Activated CD8-positive, alpha-beta memory T cell treated with anti-CD3 and anti-CD28 coated beads for 48 hours (primary cell): Measurements from ENCODE around the gene NDST4.

Experiments
- DNase-seq, 3 experiments: peaks; one replicate each; pipeline ENCODE4 v3.0.0-alpha.2; 2020; ENCODE audit warnings: low read depth in 2 of 3, low spot score in 2 of 3

Gene NDST4

DNA sequence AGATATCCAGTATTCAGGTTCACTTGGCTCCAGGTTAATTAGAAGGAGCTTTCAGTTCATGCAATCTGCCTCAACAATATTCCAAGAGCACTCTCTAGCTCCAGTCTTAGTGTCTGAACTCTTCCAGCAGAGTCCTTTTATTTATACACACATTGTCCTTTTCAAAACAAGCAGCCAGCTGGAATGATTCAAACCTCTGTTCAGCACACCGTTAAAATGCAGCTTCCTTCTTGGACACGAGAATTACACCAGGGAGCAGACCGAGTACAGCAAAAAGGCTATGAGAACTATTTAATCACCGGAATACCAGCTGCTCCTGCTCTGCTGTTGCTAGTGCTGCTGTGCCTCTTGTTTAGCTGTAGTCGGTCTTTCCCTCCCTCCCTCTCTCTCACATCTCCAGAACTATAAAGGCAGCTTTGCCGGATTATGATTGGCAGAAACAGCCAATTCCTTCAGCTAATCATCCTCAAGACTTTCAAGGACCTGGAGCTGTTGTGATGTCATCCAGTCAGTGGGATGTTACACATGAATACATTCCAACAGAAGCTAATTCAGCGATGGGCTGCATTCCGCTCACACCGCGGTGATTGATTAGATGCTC lies at the start of gene NDST4:
Gene NDST4 (minus strand): TSS at position 115 of the 601 bp plus-strand sequence. CDS start 36,584 bp downstream, outside the sequence.
- DNase-seq = no peak

DNA sequence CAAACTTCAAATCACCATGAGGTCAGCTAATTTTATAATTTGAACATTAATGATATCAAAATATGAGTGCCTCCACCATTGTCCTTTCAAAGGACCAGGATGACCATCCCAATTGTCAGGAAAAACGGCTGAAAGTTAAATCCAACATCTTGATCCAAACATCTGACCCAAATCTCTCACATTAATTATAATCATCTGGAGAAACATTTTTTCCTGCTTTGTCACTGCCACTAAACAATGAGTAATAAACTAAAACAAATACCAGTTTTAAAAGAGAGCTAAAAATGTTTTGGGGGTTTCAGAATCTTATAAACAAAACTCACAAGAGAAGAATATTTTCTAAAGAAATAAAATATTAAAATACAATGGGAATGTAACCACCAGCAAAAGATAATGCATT lies 45.7 kb upstream of the NDST4 start:
- no peak for DNase-seq

GRCh38 chr4:115158296-115158695 lies 44.9 kb upstream of the NDST4 start:
- DNase-seq = no peak

- no peak for DNase-seq
Observed at GRCh38 chr4:115154826-115155225, 41.4 kb upstream of the NDST4 start.

DNA sequence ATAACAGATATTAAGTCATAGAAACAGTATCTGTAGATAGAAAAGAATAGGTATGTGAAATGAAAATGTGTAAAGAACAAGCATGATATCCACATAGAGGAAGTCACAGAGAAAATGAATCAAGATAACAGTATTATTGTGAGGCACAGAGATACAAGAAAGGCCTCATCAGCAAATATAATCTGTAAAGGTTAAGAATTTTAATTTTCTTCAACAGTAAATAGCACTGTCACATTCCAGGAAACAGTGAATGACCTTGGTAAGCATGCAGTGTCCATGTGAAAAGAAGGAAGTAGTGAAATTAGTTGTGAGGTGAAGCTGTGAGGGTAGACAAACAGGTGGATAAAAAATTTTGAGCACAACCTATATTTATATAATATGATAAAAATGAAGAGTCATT lies 39.5 kb upstream of the NDST4 start:
- no peak for DNase-seq

- DNase-seq = no peak
Observed at GRCh38 chr4:115152081-115152480, 38.7 kb upstream of the NDST4 start.

GRCh38 chr4:115149106-115149505 lies 35.7 kb upstream of the NDST4 start:
- DNase-seq = no peak

GRCh38 chr4:115145393-115146160 lies 32.2 kb upstream of the NDST4 start:
- DNase-seq = no peak

GRCh38 chr4:115128037-115128436 lies 14.6 kb upstream of the NDST4 start:
- DNase-seq = no peak

GRCh38 chr4:115126491-115126890 lies 13.1 kb upstream of the NDST4 start:
- DNase-seq = no peak

DNA sequence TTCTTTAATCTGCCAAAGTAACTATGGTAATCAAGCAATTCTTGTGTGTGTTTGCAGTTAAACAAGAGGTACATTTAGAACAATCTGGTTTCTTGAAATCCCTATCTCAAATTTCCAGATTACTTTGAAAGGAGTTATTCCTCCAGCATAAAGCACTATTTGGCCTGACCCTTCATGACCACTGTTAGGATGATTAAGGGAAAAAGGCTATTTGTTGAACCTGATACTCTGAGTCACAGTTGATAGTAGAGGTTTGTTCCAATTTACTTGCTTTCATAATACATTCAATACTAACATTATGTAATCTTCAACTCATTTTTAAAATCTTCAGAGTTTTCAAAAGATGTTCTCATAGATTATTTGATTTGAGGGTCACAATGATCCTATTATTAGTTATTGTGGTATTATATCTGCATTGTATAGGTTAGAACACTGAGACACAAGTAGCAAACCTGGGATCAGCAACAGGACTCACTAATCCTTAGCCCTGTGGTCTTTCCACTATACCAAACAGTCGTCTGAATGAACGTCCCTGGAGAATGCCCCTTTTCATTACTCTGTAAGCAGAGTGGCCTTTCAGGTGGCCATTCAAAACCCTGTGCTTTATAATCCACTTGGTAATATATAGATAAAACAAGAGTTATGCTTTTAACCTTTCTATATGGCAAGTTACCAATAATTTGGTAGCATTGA lies 8.1 kb upstream of the NDST4 start:
- no peak for DNase-seq

- DNase-seq = no peak
Observed at GRCh38 chr4:115119804-115120352, 6.5 kb upstream of the NDST4 start.

DNA sequence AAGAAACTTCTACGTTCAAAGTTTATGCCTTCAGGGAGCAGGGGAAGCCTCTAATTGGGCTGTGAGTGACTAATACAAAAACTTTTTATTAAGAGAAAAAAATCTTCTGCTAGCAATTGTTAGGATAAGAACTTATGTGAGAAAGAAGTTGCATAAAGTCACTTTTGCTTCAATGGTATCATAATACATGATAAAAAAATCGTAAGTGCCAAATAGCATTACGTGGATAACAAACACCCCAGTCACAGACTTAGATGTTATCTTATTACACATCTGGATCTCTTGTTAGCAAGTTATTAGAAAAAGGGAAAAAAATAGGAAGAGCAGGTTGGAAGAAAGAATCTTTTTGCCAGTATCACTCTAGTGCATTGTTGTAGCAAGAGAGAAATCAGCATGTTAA lies 4.2 kb upstream of the NDST4 start:
- no peak for DNase-seq

DNA sequence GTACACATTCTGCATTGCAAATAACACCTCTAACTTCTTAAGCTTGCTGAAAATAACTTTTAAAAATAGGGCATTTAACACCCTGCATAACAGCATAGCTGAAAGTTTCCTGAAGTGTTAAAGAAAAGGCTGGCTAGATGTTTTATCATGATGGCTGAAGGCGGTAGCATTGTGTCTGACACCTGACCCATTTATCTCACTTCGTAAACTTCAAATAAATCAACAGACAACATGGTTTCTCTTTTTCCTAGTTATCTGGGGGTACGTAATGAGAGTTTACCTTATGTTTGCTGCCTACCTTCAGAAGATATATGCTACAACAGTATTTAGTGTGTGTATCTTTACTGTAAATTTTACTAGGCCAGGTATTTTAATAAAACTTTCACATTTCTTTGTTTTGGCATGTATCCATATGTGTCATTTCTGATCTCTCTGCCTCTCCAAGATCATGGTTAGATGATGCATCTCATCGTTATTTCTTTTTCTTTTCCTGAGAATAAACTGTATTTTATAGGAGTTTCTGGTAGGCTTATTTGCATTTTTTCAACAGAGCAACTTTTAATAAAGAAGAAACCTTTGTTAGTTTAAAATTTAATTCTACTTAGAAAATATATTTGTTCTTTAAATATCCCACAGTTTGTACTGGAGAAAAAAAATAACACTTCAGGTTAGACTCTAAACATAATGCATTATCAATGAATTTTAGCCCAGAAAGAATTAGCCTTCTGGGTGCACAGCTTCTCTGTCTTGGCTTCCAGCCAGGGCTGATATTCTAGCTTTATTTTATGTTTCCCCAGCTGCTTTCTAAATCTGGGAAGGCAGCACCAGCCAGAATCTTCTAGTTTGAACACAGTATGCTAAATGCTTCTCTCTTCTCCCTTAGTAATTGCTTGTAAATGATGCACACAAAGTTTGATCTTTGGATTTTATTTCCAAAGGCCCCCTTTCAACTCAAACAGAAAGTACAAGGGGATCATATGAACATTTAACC lies 2.9 kb downstream of the NDST4 start:
- no peak for DNase-seq

DNA sequence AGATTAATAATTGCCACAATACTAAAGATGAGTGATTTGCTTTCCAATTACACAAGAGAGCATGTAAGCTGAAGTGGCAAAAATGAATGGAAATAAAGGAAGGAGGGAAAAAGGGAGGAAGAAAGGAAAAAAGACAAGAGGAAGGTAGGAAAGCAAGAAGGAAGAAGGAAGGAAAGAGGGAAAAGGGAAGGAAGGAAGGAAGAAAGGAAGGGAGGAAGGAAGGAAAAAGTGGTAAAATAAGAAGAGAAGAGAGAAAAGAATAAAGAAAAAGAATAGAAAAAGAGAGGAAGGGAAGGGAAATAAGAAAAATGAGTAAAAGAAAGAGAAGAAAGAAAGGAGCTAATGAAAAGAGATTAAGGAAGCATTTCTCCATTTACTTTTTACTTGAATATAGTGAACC lies 4.6 kb downstream of the NDST4 start:
- no peak for DNase-seq

GRCh38 chr4:115107411-115107810 lies 6.0 kb downstream of the NDST4 start:
- no peak for DNase-seq

GRCh38 chr4:115101675-115102074 lies 11.7 kb downstream of the NDST4 start:
- DNase-seq = no peak

GRCh38 chr4:115090483-115091075 lies 22.8 kb downstream of the NDST4 start:
- no peak for DNase-seq

GRCh38 chr4:115082633-115083032 lies 30.8 kb downstream of the NDST4 start:
- no peak for DNase-seq

- DNase-seq = no peak
Observed at GRCh38 chr4:115076691-115077090, 36.7 kb downstream of the NDST4 start.
